SK-MEL-5 (cell line): ENCODE measurements around the gene SIRPA. TPM values are rescaled to one million over a fixed set of nuclear protein-coding genes. Genes with fewer than 3 reads are reported as not detected.

Experiments used
- DNase-seq: peaks from one replicate; pipeline ENCODE4 v3.0.0-alpha.2; 2016; ENCODE audit warnings: low read depth, low spot score
- in situ Hi-C: cut with HindIII; loops from 2 replicates; pipeline ENCODE4 v1.10.0; 2016; ENCODE audit warnings: low sequenced_read_pairs, high pct_unique_total_duplicates, low pct_unique_long_range_greater_than_20kb
- total RNA-seq: library from RNA; depleted of rRNA; stranded (reverse); fragments of >200 nt; shearing (Covaris generic); gene quantifications from 2 replicates; pipeline ENCODE4 v1.2.3, GENCODE V29; 2014

Gene SIRPA
- total RNA-seq, 1 experiment from 2014 or later: 67.8 TPM

- in situ Hi-C loops: no loop called here
- no peak for DNase-seq
These were observed 28.4 kb upstream of the SIRPA start for GRCh38 chr20:1866834-1867233.

DNA sequence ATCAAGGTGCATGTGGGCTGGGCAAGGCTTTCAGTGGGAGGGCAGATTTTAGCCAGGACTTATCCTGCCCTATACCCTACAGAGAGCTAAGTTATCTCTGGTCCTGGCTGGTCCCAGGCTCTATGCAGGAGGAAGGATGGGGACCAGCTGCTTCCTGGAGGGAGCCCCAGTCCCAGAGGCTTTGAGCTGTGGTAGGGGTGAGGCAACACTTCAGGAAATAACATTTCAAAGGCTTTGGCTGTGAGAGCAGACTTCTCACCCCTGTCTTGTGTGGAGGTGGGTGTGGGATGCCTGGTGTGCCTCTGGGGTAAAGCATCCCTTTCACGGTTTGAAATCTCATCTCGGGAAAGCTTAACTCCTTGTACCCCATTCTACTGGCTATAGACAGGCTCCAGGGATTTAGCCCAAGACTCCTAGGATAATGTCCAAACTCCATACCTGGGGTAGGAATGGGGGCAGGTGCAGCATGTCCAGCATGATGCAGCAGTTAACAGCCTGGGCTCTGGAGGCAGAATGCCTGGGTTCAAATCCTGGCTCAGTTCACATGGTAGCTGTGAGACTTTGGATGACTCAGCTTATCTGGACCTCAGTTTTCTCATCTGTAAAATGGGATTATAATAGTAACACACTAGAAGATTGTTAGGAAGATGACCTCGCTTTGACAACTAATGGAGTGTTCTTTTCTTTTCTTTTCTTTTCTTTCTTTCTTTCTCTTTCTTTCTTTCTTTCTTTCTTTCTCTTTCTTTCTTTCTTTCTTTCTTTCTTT is 27.5 kb upstream of the SIRPA start:
- in situ Hi-C loops: no loop called here

GRCh38 chr20:1868856-1869255 is 26.4 kb upstream of the SIRPA start:
- in situ Hi-C loops: no loop called here
- no peak for DNase-seq

More for the DNA sequence above, 27.5 kb upstream of the SIRPA start:
- DNase-seq: no peak

GRCh38 chr20:1870323-1870722 is 24.9 kb upstream of the SIRPA start:
- no peak for DNase-seq
- in situ Hi-C loops: no loop called here

GRCh38 chr20:1870792-1871550 is 24.2 kb upstream of the SIRPA start:
- no peak for DNase-seq
- in situ Hi-C loops: no loop called here

DNA sequence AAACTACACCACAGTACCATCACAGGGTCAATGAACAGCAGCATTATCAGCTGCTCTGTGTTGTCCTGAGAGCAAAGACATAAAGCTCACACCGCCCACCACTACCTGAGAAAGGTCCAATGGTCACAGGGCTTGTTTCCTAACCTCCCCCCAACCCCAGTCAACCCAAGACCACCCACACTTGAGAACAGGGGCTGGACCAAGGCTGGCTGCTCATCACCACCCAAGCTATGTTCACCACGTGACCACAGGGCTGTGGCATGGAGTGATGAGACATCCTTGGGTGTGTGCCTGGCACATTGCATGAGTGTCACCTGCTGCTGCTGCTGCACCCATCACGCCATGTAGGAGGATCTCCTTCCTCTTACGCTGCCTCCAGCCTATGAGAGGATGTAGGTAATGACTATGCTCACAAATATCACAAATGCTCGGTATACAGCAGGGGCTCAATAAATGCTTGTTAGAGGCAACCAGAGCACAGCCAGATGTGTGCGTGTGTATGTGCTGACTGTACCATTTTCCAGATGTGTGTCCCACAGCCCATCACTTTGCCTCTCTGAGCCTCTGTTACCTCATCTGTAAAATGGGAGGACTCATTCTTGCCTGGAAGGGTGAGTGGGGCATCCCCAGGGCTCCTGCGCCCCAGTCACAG is 23.3 kb upstream of the SIRPA start:
- in situ Hi-C loops: no loop called here
- no peak for DNase-seq

- no peak for DNase-seq
- in situ Hi-C loops: no loop called here
These were observed 22.6 kb upstream of the SIRPA start for GRCh38 chr20:1872459-1873097.

GRCh38 chr20:1874450-1875182 is 20.6 kb upstream of the SIRPA start:
- no peak for DNase-seq
- in situ Hi-C loops: no loop called here

DNA sequence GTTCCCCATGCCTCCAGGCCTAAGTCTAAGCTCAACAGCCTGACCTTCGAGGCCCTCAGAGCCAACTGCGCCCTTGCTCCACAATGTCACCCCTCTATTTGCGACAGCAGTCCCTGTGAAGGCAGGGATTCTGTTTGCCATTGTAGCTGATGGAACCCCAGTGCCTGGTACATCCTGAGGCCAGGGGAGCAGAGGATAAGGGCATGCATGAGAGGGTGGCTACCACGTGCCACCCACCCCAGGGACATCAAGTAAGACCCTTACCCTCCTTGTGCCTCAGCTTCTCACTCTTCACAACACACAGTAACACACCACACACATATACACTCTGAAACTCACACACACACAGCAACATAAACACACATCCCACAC is 20.0 kb upstream of the SIRPA start:
- in situ Hi-C loops: no loop called here
- no peak for DNase-seq

DNA sequence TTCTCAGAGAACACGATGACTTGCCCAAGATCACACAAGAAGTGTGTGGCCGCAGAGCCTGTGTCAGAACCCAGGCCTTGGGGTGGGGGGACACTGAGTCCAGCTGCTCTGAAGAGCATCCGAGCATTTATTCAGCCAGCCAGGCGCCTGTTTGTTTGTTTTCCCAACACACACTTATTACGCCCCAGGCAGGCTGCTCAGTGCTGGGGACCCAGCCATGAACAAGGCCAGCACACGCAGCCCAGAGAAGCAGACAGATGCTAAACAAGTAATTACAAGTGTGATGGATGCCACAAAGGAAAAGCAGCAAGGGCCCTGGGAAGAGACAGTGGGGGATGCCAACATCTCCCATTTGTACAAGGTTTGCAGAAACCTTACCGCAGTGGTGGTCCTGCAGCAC is 19.4 kb upstream of the SIRPA start:
- in situ Hi-C loops: no loop called here
- DNase-seq: no peak

DNA sequence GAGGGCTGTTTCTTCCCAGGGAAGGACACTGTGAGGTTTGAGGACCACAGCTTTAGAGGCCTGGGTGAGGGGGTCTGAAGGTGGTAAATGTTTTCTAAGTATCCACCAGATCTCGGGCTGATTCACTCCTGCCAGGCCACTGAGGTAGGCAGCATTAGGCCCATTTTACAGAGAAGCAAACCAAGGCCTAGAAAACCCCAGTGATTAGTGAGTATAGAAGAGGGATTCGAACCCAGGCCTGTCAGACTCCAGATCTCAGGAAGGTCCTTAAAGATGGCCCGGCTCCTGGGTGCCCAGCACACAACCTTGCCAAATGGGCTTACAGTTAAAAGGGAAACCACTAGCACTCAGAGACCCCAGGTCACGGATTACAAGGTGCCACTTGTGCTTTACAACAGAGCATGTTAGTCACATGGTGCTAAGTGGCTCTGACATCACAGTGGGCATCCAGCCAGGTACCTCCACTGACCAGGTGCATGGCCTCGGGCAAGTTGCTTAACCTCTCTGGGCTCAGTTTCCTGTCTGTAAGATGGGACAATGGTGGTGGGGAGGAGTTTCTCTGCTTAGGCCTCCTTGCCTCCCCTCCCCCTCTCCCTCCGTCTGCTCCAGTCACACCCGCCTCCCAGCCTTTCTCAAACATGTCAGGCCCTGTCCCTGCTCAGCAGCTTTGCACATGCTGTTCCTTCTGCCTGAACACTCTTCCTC is 18.8 kb upstream of the SIRPA start:
- peak; percentile 49 for DNase-seq
- in situ Hi-C loops: no loop called here

DNA sequence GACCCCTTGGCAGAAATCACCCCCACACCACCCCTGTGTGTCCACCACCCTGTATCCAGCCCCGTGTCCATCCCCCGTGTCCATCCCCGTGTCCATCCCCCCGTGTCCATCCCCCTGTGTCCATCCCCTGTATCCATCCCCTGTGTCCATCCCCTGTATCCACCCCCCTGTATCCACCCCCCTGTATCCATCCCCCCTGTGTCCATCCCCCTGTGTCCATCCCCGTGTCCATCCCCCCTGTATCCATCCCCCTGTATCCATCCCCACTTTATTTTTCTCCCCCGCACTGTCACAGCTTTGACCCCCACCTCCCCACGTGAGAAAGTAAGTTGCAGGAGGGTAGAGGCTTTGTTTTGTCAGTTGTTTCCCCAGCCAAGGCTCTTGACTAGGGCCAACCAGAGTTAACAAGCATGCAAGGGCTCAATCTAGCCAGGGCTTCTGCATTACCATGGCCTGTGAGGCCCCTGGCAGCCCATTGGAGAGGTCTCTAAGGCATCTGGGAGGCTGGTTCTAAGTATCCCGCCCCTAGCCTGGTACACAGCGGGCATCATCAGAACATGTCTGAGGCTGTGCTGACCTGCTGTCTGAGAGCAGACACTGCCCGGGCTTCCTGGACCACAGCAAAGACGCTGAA is 18.1 kb upstream of the SIRPA start:
- no peak for DNase-seq
- in situ Hi-C loops: no loop called here

GRCh38 chr20:1877609-1878200 is 17.5 kb upstream of the SIRPA start:
- no peak for DNase-seq
- in situ Hi-C loops: no loop called here

DNA sequence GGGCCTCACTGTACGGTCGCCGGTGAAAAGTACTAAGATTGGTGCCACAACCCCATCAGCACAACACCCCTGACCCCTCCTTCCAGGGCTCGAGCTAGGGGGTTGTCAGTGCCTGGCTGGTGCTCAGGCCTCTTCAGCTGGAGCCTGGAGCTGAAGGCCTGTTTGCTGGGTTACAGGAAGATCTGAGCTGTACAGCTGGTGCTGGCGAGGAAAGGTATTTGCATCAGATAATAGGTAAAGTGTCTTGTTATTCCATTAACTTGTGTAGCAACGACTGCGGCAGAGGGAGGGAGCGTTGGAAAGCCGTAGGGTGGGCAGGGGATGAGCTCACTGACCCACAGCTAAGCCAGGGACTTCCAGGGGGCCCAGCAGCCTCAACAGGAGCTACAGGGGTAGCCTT is 15.8 kb upstream of the SIRPA start:
- in situ Hi-C loops: no loop called here
- DNase-seq: no peak

DNA sequence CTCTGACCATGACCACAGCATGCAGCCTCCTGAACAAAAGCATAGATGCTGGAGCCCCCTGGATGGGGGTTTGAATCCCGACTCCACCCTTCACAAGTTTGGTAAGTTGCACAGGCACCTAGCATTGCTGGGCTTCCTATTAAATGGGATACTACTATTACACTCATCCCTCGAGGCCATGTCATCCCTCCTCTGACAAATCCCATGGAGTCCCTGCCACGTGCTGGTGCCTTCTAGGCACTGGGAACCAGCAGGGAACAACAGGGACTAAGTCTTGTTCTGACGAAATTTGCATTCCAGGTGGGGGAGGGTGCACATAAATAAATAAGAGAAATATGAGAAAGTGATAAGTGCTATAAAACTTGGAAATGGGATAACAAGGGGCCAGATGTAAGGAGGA is 15.3 kb upstream of the SIRPA start:
- in situ Hi-C loops: no loop called here
- DNase-seq: peak; percentile 58

DNA sequence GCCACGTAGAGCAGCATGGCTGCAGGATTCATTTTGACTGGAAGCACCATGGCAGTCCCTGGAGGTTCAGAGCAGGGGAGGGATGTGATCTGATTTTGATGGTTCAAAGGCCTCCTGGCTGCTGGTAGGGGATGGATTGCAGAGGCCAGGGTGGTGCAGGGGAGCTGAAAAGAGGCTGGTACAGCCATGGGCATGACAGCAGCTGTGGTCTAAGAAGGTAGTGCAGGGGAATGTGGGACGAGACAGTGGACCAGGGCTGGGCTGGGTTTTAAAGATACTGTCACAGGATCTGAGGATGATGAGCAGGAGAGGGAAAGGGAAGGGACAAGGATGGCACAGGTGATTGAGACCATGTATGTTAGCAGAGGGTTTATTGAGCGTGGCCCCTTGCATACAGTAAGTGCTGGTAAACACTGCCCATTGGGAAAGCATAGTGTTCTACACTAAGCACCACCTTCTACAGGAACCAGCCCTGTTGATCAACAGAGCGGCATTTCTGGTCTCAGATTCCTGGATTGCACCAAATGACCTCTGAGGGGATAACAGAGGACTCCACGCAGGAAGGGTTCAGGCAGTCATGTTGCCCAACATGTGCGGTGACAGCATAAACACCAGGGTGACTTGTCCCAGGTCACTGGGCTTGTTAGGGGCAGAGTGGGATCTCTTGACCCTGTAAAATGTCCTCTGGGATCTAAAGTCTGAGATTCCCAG is 14.5 kb upstream of the SIRPA start:
- in situ Hi-C loops: no loop called here

More for the DNA sequence above, 14.5 kb upstream of the SIRPA start:
- no peak for DNase-seq
